Measurements from ENCODE around the gene BPIFA3. TPM values are rescaled to one million over a fixed set of nuclear protein-coding genes. Genes with fewer than 3 reads are reported as not detected.
A peak's percentile ranks its signal among the peaks of the same experiment; 100 is the strongest.

BPIFA3 gene
- polyA plus RNA-seq, 4 donors: not detected

GRCh38 chr20:33211817-33212424 lies 5.2 kb upstream of the BPIFA3 start:
- DNase-seq (ENCODE audit: low read depth in 4 of 4, low spot score in 3 of 4): peak; percentile 18 to 32 (median 26)

DNA sequence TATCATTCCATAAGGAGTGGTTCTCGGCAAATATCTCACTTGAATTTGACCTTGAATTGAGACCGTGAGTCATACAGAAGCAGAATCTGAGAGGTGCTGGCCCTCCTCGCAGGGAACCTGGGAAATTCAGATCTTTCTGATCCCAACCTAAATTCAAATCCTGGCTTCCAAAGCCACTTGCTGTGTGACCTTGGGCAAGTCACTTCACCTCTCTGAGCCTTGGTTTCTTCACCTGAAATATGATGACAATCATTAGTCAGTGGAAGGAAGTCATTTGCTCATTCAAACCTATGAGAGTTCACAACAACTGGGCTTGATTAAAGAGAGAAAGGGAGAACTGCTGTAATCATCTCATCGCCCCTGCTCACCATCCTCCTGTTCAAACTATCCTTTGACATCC lies 7.2 kb downstream of the BPIFA3 start:
- no peak for DNase-seq (ENCODE audit: low read depth in 4 of 4, low spot score in 3 of 4)

GRCh38 chr20:33229843-33230242 lies 12.7 kb downstream of the BPIFA3 start:
- no peak for DNase-seq (ENCODE audit: low read depth in 4 of 4, low spot score in 3 of 4)

DNA sequence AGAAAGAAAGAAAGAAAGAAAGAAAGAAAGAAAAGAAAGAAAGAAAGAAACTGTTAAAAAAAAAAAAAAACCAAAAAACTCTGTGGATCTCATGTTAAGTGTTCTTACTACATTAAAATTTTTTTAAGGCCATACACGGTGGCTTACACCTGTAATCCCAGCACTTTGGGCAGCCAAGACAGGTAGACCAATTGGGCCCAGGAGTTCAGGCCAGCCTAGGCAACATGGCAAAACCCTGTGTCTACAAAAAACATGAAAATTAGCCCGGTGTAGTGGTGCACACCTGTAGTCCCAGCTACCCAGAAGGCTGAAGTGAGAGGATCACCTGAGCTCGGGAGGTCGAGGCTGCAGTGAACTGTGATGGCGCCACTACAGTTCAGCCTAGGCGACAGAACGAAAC lies 14.1 kb downstream of the BPIFA3 start:
- DNase-seq (ENCODE audit: low read depth in 4 of 4, low spot score in 3 of 4): no peak

GRCh38 chr20:33232486-33233072 lies 15.4 kb downstream of the BPIFA3 start:
- DNase-seq (ENCODE audit: low read depth in 4 of 4, low spot score in 3 of 4): no peak

DNA sequence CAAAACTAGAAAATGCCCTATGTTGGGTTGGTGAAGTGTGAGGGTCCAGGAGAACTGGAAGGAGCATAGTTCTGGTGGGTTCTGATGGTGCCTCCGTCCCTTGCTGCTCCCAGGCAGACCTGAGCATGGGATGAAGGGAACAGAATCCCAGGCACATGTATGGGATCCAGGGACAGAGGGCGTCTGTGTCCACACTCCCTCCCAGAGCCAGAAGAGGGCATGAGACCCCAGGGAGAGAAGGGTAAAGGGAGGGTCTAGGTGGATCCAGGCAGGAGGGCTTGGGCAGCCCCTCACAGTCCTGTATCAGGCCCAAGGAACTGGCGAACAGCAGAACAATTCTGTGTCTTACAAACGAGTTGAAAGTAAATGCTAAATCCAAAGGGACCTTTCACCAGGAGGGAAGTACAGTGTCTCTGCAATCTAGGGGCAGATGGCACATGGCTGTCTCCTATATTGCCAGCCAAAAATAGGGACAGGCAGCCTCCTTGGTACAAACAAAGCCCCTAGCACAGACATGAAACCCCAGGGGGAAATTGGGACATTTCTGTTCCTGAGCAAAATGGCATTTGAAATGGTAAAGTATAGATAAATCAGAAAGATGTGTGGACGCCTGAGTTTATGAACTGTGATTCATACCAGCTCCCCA lies 16.1 kb downstream of the BPIFA3 start:
- DNase-seq (ENCODE audit: low read depth in 4 of 4, low spot score in 3 of 4): no peak

DNA sequence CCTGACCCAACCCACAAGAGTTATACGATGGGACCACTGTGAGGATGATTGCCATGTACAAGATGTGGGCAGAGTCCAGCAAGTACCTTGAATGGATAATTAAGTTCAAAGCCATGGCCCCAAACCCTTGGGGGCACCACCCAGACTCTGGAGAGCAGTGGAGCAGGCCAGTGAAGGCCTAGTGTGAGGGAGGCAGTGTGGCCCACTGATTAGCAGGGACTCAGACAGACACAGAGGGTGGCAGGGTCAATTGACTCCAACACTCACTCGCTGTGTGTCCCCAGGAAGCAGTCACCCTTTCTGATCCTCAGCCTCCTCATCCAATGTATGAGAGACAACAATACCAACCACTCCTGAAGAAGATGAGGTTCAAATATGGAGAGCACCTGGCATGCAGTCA lies 16.9 kb downstream of the BPIFA3 start:
- no peak for DNase-seq (ENCODE audit: low read depth in 4 of 4, low spot score in 3 of 4)

DNA sequence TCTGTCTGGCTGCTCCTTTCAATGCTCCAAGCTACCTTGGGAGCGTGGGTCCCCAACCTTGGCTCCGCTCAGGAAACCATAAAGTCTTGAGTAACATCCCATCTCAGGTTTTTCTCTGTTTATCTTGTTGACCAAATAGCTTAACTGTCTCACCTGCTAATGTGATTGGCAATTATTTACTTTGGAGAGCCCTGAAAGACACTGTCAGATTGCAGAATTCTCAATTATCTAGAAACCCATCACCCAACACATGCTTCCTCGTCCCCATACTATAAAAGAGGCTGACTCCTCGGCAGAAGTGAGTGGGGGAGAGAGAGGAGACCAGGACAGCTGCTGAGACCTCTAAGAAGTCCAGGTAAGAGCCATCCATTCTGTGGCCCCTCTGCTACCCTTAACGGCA lies 18.5 kb downstream of the BPIFA3 start, which contains the start of gene BPIFA1:
BPIFA1 (plus strand) TSS at position 301 of the 400 bp plus-strand sequence. CDS start 1,716 bp downstream, outside the sequence.
- DNase-seq (ENCODE audit: low read depth in 4 of 4, low spot score in 3 of 4): no peak

- no peak for DNase-seq (ENCODE audit: low read depth in 4 of 4, low spot score in 3 of 4)
Measured at GRCh38 chr20:33236351-33236750, 19.2 kb downstream of the BPIFA3 start.

GRCh38 chr20:33237989-33238388 lies 20.8 kb downstream of the BPIFA3 start:
- DNase-seq (ENCODE audit: low read depth in 4 of 4, low spot score in 3 of 4): no peak

DNA sequence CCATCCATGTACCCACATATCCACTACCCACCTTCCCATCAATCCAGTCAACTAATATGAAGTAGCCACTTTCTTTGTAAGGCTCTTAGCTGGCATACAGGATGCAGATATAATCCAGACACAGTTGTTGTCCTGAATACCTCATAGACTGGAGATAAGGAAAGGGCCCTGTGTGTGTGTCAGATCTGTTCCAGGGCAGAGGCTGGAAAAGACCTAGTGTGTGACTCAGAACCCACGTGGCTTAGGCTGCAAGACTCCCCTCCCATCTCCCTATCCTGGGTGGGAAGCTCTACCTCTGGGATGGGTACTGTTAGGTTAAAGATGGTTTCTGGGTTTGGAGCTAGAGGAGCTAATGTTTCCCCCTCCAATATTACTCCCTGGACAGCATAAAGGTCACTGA lies 22.3 kb downstream of the BPIFA3 start:
- no peak for DNase-seq (ENCODE audit: low read depth in 4 of 4, low spot score in 3 of 4)

GRCh38 chr20:33239979-33240736 lies 23.0 kb downstream of the BPIFA3 start:
- DNase-seq (ENCODE audit: low read depth in 4 of 4, low spot score in 3 of 4): no peak

- DNase-seq (ENCODE audit: low read depth in 4 of 4, low spot score in 3 of 4): no peak
Measured at GRCh38 chr20:33240923-33241322, 23.8 kb downstream of the BPIFA3 start.

DNA sequence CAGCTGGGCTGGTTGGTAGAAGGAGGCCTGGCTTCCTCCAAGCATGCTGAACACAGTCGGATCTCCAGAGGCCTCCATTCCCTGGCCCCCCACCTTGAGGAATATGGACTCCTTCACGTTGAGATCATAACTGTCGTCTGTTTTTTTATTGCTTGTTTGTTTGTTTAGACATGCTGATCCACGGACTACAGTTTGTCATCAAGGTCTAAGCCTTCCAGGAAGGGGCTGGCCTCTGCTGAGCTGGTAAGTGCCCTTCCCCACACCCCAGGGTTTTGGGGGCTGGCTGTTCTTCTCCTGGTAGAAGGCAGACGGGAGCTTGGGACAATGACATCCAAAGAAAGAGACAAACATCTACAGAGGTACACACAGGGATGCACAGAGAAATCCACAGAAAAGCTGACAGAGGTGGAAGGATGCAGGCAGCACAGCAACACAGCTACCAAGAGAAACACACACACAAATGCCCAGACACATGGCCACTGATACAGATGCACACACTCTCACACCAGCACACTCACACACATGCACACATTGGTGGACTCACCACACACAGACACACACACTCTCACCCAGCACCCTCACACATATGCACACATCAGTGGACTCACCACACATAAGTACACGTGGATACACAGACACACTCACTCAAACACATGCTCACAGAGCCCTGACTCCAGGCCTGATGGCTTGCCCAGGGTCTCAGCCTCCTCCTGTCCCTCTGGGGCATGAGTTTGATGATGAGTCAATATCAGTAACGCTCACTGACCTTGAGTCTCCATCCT lies 25.4 kb downstream of the BPIFA3 start:
- no peak for DNase-seq (ENCODE audit: low read depth in 4 of 4, low spot score in 3 of 4)

DNA sequence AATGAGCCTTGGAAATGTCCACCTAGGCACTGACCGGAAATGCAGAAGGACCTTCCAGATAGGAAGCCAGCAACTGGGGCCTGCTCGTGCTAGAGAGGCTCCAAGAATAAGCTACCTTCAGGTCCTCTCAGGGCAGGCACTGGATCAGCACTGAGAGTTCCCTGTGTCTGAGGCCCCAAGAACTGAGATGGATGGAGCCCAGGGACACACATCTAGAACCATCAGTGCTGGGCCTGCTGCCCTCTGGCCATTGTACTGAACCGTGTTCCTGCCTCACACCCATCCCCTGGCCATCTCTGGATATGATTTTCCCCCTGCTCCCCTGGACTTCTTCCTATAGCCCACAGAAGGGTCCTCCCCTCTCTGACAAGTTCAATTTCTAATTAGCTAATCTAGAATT lies 28.9 kb downstream of the BPIFA3 start:
- DNase-seq (ENCODE audit: low read depth in 4 of 4, low spot score in 3 of 4): no peak

DNA sequence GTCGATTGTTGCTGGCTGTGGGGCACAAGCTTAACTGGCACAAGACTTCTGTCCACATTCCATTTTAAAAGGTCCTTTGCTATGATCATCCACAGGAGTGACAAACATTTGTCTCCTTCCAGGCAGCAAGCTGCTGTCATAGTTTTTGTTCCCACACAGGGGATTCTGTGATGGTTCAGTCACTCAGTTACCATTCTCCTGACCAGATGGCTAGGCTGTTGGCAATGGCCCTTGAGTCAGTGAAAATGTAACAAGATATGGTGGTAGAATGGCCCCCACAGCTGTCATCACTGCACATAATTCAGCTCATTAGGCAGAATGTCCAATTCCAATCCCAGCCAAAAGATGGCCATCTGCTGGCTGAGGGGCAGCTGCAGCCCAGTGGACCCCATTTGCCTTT lies 32.3 kb downstream of the BPIFA3 start:
- no peak for DNase-seq (ENCODE audit: low read depth in 4 of 4, low spot score in 3 of 4)

GRCh38 chr20:33250666-33251065 lies 33.5 kb downstream of the BPIFA3 start:
- no peak for DNase-seq (ENCODE audit: low read depth in 4 of 4, low spot score in 3 of 4)

GRCh38 chr20:33251496-33251895 lies 34.3 kb downstream of the BPIFA3 start:
- no peak for DNase-seq (ENCODE audit: low read depth in 4 of 4, low spot score in 3 of 4)

DNA sequence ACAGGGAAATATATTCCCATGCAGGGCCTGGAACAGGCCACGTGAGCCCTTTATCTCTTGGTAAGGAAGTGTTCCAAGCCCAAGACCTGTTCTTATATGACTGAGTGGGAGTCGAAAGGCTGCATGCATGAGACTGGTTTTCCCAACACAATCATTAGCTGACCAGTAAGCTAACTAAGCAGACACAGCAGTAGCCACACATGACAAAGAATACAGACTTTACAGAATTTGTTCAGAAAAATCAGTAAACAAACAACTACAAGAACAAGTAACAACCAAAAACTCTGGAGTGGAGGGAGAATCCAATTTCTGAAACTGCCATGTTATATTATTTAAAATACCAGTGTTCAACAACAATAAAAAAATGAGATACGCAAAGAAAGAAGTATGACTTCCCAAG lies 35.3 kb downstream of the BPIFA3 start:
- no peak for DNase-seq (ENCODE audit: low read depth in 4 of 4, low spot score in 3 of 4)

DNA sequence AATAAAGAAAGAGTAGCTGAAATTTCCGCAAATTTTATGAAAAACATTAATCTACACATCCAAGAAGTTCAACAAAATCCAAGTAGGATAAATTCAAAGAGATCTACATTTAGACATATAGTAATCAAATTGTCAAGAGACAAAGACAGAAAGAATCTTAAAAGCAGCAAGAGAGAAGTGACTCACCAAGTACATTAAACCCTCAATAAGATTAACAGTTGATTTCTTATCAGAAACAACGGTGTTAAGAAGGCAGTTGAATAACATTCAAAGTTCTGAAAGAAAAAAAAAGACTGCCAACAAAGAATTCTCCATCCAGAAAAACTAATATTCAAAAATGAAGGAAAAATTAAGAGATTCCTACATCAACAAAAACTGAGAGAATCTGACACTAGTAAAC lies 37.9 kb downstream of the BPIFA3 start:
- DNase-seq (ENCODE audit: low read depth in 4 of 4, low spot score in 3 of 4): no peak

GRCh38 chr20:33257237-33257636 lies 40.1 kb downstream of the BPIFA3 start:
- no peak for DNase-seq (ENCODE audit: low read depth in 4 of 4, low spot score in 3 of 4)

All from right renal pelvis (tissue), 4 donors.